Measurements from ENCODE around the gene SDK2. TPM values are rescaled to one million over a fixed set of nuclear protein-coding genes. Genes with fewer than 3 reads are reported as not detected.

Gene SDK2
- total RNA-seq, 2 donors from 2014 or later = 1.5 to 5.6 TPM

GRCh38 chr17:73689596-73690275 is 45.5 kb upstream of the SDK2 start:
- no peak overlapping the region for H3K4me3 ChIP-seq
- no peaks in the 10 kb centered on the region for H3K36me3 ChIP-seq
- no peaks in the 10 kb centered on the region for H3K27me3 ChIP-seq
- H3K27ac ChIP-seq = no peak overlapping the region
- peak; percentile 57 for DNase-seq (ENCODE audit: low spot score)
- TF ChIP-seq CTCF (IDR thresholded peaks at IDR 0.05) = no peak
- no peaks in the 10 kb centered on the region for H3K4me1 ChIP-seq
- H3K9me3 ChIP-seq = no peaks in the 10 kb centered on the region

GRCh38 chr17:73686961-73687360 is 42.7 kb upstream of the SDK2 start:
- no peak for DNase-seq (ENCODE audit: low spot score)
- no peak overlapping the region for H3K4me3 ChIP-seq
- H3K9me3 ChIP-seq = no peaks in the 10 kb centered on the region
- H3K4me1 ChIP-seq = no peaks in the 10 kb centered on the region
- no peaks in the 10 kb centered on the region for H3K36me3 ChIP-seq
- H3K27me3 ChIP-seq = no peaks in the 10 kb centered on the region
- H3K27ac ChIP-seq = no peak overlapping the region
- no peak for TF ChIP-seq CTCF (IDR thresholded peaks at IDR 0.05)

- no peak overlapping the region for H3K27ac ChIP-seq
- H3K27me3 ChIP-seq = no peaks in the 10 kb centered on the region
- no peaks in the 10 kb centered on the region for H3K36me3 ChIP-seq
- no peak for TF ChIP-seq CTCF (IDR thresholded peaks at IDR 0.05)
- H3K4me1 ChIP-seq = no peaks in the 10 kb centered on the region
- no peak for DNase-seq (ENCODE audit: low spot score)
- no peak overlapping the region for H3K4me3 ChIP-seq
- peaks cover 0 to 8% of the 10 kb centered on the region in 2 donors for H3K9me3 ChIP-seq
Measured at GRCh38 chr17:73686126-73686525, 41.9 kb upstream of the SDK2 start.

DNA sequence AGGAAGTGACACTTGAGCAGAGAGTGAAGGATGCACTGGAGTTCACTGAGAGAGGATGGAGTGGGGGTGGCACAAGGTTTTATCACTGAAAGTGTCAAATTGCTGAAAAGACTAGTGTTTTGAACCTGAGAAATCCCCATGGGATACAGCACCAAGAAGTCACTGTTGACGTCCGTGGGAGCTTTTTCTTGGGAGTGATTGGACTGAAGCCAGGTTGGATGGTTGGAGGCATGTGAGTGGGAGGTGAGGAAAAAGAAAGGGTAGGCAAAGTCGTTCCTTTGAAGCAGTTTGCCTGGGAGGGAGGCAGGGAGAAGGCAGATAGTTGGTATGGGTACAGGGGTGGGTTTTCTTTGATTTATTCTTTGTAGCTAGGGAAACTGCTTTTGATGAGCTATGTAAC is 39.9 kb upstream of the SDK2 start:
- no peak for TF ChIP-seq CTCF (IDR thresholded peaks at IDR 0.05)
- H3K36me3 ChIP-seq = no peaks in the 10 kb centered on the region
- H3K27ac ChIP-seq = no peak overlapping the region
- H3K9me3 ChIP-seq = peaks cover 0 to 8% of the 10 kb centered on the region in 2 donors
- DNase-seq (ENCODE audit: low spot score) = no peak
- no peaks in the 10 kb centered on the region for H3K27me3 ChIP-seq
- H3K4me3 ChIP-seq = no peak overlapping the region
- H3K4me1 ChIP-seq = no peaks in the 10 kb centered on the region

DNA sequence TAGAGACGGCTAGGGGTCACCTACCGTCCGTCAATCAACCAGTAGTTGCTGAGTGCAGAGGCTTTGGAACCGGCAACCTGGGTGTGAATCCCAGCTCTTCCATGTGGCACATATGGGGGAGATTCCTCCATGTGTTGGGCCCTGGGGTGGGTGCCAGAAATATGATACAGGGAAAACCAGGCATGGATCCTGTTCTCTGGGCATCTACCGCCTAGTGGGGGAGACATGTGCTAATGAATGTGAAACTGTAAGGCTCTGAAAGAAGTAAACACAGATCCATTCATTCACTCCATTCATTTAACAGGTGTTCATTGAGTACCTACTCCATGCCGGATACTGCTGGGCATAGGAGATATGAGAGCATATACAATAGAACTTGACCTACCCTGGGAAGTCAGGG is 39.5 kb upstream of the SDK2 start:
- no peak for DNase-seq (ENCODE audit: low spot score)
- Histone ChIP-seq H3K27me3 (no peaks in the 10 kb centered on the region), H3K4me1 (no peaks in the 10 kb centered on the region), H3K27ac (no peak overlapping the region), H3K36me3 (no peaks in the 10 kb centered on the region), H3K4me3 (no peak overlapping the region), H3K9me3 (peaks cover 0 to 8% of the 10 kb centered on the region in 2 donors)
- no peak for TF ChIP-seq CTCF (IDR thresholded peaks at IDR 0.05)

DNA sequence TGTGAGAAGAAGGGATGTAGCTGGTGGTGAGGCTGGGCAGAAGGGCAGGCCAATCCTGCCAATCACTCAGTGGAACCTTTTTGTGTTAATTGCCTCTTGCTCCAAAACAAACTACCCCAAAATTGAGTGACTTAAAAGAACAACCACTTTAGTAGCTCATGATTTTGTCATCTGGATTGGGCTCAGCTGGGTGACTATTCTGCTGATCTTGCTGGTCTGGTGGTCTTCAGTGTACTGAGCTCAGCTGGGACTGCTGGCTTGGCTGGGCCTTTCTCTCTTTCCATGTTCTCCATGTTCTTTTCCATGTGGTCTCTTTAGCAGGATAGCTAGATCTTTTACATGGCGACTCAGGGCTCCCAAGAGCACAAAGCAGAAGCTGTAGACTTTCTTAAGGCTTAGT is 37.7 kb upstream of the SDK2 start:
- no peak for TF ChIP-seq CTCF (IDR thresholded peaks at IDR 0.05)
- H3K27ac ChIP-seq = no peak overlapping the region
- H3K27me3 ChIP-seq = no peaks in the 10 kb centered on the region
- H3K4me1 ChIP-seq = no peaks in the 10 kb centered on the region
- no peaks in the 10 kb centered on the region for H3K36me3 ChIP-seq
- peaks cover 0 to 8% of the 10 kb centered on the region in 2 donors for H3K9me3 ChIP-seq
- H3K4me3 ChIP-seq = no peak overlapping the region
- DNase-seq (ENCODE audit: low spot score) = peak; percentile 28

Data from right atrium auricular region (tissue), 2 donors.